Activated T-helper 1 cell treated with anti-CD3 and anti-CD28 coated beads, Interleukin-2, amount 50 U/mL, for 16 hours (primary cell): ENCODE measurements around the gene CT45A5.
"Not testable (repeated sequence)": the region's sequence is repeated elsewhere in the genome, so short reads cannot be mapped to it uniquely, and the experiment has no call there.

Experiments
- DNase-seq, 2 donors: peaks; one replicate each; pipeline ENCODE4 v3.0.0-alpha.2; 2020; ENCODE audit warnings: low read depth in 1 of 2, low spot score in 1 of 2

CT45A5 gene, protein sequence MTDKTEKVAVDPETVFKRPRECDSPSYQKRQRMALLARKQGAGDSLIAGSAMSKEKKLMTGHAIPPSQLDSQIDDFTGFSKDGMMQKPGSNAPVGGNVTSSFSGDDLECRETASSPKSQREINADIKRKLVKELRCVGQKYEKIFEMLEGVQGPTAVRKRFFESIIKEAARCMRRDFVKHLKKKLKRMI

DNA sequence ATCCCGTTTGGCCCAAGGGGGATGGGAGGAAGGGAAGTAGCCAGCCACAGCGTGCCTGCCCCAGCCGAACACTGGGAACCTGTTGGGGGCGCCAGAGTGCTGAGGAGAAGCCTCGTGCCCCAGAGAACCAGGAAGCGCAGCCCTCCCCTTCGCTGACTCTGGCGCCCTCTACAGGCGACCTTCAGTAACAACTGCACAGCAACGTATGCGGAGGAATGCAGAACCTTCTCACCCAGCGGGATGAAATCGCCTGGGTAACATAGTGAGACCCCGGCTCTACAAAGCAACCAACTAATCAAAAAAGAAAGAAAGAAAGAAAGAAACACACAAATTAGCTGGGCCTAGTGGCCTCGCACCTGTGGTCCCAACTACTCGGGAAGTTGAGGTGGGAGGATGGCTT is at the start of gene CT45A5:
CT45A5 (minus strand) TSS at position 101 of the 400 bp plus-strand sequence. CDS start 3,774 bp downstream, outside the sequence.
- DNase-seq = not testable (repeated sequence)

DNA sequence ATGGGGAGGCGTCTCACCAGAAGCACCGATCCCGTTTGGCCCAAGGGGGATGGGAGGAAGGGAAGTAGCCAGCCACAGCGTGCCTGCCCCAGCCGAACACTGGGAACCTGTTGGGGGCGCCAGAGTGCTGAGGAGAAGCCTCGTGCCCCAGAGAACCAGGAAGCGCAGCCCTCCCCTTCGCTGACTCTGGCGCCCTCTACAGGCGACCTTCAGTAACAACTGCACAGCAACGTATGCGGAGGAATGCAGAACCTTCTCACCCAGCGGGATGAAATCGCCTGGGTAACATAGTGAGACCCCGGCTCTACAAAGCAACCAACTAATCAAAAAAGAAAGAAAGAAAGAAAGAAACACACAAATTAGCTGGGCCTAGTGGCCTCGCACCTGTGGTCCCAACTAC is 34.6 kb upstream of the CT45A5 start, which contains the start of gene CT45A2:
CT45A2 (minus strand) TSS at position 101 of the 400 bp plus-strand sequence. CDS start 3,747 bp downstream, outside the sequence.
- DNase-seq = not testable (repeated sequence)

DNA sequence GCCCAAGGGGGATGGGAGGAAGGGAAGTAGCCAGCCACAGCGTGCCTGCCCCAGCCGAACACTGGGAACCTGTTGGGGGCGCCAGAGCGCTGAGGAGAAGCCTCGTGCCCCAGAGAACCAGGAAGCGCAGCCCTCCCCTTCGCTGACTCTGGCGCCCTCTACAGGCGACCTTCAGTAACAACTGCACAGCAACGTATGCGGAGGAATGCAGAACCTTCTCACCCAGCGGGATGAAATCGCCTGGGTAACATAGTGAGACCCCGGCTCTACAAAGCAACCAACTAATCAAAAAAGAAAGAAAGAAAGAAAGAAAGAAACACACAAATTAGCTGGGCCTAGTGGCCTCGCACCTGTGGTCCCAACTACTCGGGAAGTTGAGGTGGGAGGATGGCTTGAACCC is 17.4 kb upstream of the CT45A5 start, which contains the start of gene CT45A6:
CT45A6 (minus strand) TSS at position 101 of the 400 bp plus-strand sequence. CDS start 3,794 bp downstream, outside the sequence.
- not testable (repeated sequence) for DNase-seq

DNA sequence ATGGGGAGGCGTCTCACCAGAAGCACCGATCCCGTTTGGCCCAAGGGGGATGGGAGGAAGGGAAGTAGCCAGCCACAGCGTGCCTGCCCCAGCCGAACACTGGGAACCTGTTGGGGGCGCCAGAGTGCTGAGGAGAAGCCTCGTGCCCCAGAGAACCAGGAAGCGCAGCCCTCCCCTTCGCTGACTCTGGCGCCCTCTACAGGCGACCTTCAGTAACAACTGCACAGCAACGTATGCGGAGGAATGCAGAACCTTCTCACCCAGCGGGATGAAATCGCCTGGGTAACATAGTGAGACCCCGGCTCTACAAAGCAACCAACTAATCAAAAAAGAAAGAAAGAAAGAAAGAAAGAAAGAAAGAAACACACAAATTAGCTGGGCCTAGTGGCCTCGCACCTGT is 17.2 kb downstream of the CT45A5 start, which contains the start of gene CT45A3:
CT45A3 (minus strand) TSS at position 101 of the 400 bp plus-strand sequence. CDS start 3,747 bp downstream, outside the sequence.
- DNase-seq = not testable (repeated sequence)

DNA sequence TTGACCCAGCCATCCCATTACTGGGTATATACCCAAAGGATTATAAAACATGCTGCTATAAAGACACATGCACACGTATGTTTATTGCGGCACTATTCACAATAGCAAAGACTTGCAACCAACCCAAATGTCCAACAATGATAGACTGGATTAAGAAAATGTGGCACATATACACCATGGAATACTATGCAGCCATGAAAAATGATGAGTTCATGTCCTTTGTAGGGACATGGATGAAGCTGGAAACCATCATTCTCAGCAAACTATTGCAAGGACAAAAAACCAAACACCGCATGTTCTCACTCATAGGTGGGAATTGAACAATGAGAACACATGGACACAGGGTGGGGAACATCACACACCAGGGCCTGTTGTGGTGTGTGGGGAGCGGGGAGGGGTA is 40.6 kb downstream of the CT45A5 start:
- DNase-seq = not testable (repeated sequence)

DNA sequence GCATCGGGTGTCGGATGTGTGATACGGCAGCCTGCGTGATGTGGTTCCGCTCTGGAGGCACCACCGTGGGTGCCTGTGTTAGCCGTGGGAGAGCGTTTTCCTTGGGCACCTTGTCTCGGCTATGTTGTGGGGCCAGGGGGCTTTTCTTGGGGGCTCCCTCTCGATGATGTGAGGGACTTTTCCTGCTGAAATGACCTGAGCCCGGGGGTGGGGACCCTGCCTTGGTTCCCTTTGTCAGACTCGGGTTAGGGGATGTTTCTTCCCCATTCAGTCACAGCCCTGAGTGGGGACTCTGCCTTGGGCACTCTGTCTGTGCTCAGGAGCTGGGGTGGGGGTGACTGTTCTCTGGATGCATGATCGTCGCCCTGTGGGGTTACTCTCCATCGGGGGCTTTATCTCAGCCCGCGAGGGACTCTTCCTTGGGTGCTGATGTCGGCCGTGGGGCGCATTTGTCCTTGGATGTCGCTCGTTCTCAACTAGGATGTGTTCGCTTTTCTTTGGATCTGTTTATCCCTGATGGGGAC is 44.0 kb downstream of the CT45A5 start:
- DNase-seq = no peak

DNA sequence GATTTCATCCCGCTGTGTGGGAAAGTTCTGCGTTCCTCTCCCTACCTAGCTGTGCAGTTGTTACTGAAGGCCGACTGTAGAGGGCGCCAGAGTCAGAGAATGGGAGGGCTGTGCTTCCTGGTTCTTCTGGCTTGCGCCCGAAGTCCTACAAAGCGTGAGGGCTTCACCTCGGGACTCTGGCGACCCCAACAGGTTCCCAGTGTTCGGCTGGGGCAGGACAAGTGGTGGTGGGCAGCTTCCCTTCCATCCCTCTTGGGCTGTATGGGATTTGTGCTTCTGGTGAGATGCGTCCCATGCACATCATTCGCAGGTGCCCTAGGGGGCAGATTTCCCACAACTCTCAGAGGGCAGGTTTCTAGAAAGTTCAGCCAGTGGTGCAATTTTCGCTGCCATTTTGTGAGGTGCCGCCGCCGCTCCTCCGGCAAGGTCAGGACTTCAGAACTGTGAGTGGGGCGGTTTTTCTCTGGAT is 44.6 kb downstream of the CT45A5 start:
- DNase-seq = no peak

DNA sequence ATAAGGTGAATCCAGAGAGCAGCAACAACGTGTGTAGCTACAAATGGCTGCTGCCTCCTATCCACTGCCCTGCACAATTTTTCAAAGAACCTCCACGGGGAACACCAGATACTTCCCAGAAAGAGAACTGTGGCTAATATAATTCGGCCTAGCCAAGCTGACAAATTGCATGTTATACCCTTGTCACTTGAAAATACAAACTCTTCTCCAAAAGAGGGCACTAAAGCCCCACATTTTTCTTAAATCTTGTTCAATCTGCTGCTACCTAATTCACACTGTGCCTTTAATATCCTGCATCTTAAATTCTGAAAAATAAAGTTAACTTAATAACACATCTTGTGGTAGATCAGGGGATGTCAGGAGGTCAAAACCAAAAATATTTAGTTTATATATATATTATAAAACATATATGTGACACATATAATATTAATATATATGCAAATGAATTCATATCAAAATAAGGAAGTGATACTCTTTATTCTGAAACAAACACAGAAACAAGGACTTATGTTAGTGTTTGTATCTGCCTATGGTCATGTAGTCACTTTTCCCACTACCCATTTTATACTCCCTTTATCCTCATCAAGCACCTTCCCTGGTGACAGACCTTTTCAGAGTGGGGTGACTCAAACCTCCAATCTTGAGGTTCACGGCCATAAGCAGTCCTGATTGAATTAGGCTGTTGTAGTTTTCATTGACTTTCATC is 47.8 kb downstream of the CT45A5 start:
- no peak for DNase-seq

DNA sequence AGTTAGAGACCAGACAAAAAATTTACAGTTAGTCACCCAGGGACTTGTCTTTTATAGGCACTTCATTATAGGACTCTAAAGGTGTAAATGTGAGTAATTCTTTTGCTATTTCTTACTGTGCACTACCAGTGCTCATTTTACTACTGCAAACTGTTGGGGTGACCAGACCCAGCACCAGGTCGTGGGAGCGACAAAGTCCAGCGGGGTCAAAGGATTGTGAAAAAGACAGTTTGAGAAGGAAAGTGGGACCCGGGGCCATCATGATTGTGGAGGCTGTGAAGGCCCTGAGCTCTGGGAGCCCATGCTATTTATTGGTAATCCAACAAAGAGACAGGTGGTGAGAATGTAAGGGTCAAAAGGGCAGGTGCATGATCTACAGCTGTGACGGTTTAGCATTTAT is 50.6 kb downstream of the CT45A5 start:
- not testable (repeated sequence) for DNase-seq
